Lower leg skin (tissue), 3 donors: ENCODE data around the gene MZT1.

Source experiments
- POLR2A ChIP-seq, 2 donors: fragments of 450-650 bp; IDR thresholded peaks; one replicate each; pipeline ENCODE4 v1.6.1; 2016 to 2017; ENCODE audit warnings: antibody characterized with exemption in 2 of 2, mild to moderate bottlenecking in 1 of 2, moderate library complexity in 1 of 2
- TF ChIP-seq, protein P1 (sequence below), 3 donors: fragments of 450-650 bp; IDR thresholded peaks; one replicate each; pipeline ENCODE4 v1.5.1; 2016; ENCODE audit warnings: antibody characterized with exemption in 3 of 3, mild to moderate bottlenecking in 3 of 3, moderate library complexity in 2 of 3

DNA sequence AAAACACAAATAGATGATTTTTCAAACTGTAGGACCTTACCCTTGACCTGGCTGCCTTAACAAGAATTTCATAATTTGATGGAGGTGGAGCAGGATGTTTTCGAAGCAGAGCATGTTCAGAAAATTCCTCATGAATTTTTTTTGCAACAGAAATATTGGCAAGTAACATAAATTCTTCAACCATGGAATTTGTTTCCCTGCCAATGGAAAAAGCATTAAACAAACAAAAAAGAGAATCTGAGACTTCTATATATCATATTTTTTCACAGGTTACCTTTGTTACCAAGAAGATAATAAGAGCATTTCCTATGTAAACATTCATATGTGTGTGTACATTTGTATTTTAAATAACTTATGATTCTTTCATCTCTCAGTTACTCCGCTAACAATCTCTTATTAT is 36.0 kb upstream of the MZT1 start:
- no peak for TF ChIP-seq POLR2A (IDR thresholded peaks at IDR 0.05)
- TF ChIP-seq, protein P1, sequence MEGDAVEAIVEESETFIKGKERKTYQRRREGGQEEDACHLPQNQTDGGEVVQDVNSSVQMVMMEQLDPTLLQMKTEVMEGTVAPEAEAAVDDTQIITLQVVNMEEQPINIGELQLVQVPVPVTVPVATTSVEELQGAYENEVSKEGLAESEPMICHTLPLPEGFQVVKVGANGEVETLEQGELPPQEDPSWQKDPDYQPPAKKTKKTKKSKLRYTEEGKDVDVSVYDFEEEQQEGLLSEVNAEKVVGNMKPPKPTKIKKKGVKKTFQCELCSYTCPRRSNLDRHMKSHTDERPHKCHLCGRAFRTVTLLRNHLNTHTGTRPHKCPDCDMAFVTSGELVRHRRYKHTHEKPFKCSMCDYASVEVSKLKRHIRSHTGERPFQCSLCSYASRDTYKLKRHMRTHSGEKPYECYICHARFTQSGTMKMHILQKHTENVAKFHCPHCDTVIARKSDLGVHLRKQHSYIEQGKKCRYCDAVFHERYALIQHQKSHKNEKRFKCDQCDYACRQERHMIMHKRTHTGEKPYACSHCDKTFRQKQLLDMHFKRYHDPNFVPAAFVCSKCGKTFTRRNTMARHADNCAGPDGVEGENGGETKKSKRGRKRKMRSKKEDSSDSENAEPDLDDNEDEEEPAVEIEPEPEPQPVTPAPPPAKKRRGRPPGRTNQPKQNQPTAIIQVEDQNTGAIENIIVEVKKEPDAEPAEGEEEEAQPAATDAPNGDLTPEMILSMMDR (IDR thresholded peaks at IDR 0.05): no peak
